Measurements from ENCODE around the gene SERTAD4.
"Not testable (repeated sequence)": the region's sequence is repeated elsewhere in the genome, so short reads cannot be mapped to it uniquely, and the experiment has no call there.

SERTAD4 gene

GRCh38 chr1:210262167-210262896 lies 29.7 kb downstream of the SERTAD4 start:
- no peak for DNase-seq

GRCh38 chr1:210262897-210263272 lies 30.3 kb downstream of the SERTAD4 start:
- DNase-seq = no peak

- no peak for DNase-seq
Observed at GRCh38 chr1:210263963-210264362, 31.4 kb downstream of the SERTAD4 start.

- no peak for DNase-seq
Observed at GRCh38 chr1:210264496-210265380, 32.1 kb downstream of the SERTAD4 start.

- DNase-seq = not testable (repeated sequence)
Observed at GRCh38 chr1:210265392-210265955, 32.9 kb downstream of the SERTAD4 start.

- DNase-seq = no peak
Observed at GRCh38 chr1:210269981-210270380, 37.4 kb downstream of the SERTAD4 start.

- no peak for DNase-seq
Observed at GRCh38 chr1:210272666-210273065, 40.1 kb downstream of the SERTAD4 start.

GRCh38 chr1:210280221-210280620 lies 47.6 kb downstream of the SERTAD4 start:
- no peak for DNase-seq

GRCh38 chr1:210288116-210288515 lies 55.5 kb downstream of the SERTAD4 start:
- DNase-seq = no peak

- DNase-seq = no peak
Observed at GRCh38 chr1:210289248-210289647, 56.7 kb downstream of the SERTAD4 start.

GRCh38 chr1:210291081-210291764 lies 58.6 kb downstream of the SERTAD4 start:
- no peak for DNase-seq

- no peak for DNase-seq
Observed at GRCh38 chr1:210291786-210292230, 59.2 kb downstream of the SERTAD4 start.

GRCh38 chr1:210292231-210292871 lies 59.8 kb downstream of the SERTAD4 start:
- peak; percentile 37 for DNase-seq

GRCh38 chr1:210293171-210293607 lies 60.6 kb downstream of the SERTAD4 start:
- DNase-seq = no peak

- DNase-seq = no peak
Observed at GRCh38 chr1:210294999-210295745, 62.6 kb downstream of the SERTAD4 start.

Measured in activated CD4-positive, alpha-beta T cell treated with anti-CD3 and anti-CD28 coated beads, Interleukin-2, amount 50 U/mL, for 16 hours (primary cell).